Testis (tissue), 2 donors: ENCODE data around the gene DKK1.

ENCODE experiments used
- POLR2A ChIP-seq: fragments of 450-650 bp; IDR thresholded peaks from one replicate; pipeline ENCODE4 v1.6.1; 2017; ENCODE audit warnings: antibody characterized with exemption, mild to moderate bottlenecking, moderate library complexity
- TF ChIP-seq, protein P1 (sequence below), 3 experiments: fragments of 450-650 bp in 2 of 3; fragments of 200-600 bp in 1 of 3; sonication (generic) in 1 of 3; IDR thresholded peaks; one replicate each; pipeline ENCODE4 v1.5.1; 2016 to 2019; ENCODE audit warnings: antibody characterized with exemption in 3 of 3, mild to moderate bottlenecking in 2 of 3, moderate library complexity in 1 of 3

DNA sequence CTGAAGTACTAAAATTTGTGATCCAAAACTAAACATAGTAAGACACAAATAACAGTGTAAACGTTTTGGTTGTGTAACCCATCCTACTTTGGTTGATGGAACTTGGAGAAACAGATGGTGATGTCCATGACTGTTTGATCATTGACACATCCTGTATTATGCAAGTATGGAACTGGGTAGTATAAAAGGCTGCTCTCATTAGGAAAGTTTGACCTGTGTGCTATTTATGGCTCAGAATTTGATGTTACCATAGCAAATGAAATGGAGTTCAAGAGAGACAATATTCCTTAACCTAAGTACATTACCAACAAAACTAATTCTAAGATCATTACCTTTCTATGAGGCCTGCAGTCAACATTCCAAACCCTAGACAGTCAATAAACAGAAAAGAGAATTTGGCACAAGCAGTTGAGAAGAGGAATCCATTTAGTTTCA is 39.9 kb downstream of the DKK1 start:
- no peak for TF ChIP-seq POLR2A
- TF ChIP-seq, protein P1, sequence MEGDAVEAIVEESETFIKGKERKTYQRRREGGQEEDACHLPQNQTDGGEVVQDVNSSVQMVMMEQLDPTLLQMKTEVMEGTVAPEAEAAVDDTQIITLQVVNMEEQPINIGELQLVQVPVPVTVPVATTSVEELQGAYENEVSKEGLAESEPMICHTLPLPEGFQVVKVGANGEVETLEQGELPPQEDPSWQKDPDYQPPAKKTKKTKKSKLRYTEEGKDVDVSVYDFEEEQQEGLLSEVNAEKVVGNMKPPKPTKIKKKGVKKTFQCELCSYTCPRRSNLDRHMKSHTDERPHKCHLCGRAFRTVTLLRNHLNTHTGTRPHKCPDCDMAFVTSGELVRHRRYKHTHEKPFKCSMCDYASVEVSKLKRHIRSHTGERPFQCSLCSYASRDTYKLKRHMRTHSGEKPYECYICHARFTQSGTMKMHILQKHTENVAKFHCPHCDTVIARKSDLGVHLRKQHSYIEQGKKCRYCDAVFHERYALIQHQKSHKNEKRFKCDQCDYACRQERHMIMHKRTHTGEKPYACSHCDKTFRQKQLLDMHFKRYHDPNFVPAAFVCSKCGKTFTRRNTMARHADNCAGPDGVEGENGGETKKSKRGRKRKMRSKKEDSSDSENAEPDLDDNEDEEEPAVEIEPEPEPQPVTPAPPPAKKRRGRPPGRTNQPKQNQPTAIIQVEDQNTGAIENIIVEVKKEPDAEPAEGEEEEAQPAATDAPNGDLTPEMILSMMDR (IDR thresholded peaks at IDR 0.05), result no peak
